BJ (cell line): ENCODE data around the gene DLGAP1. TPM values are rescaled to one million over a fixed set of nuclear protein-coding genes. Genes with fewer than 3 reads are reported as not detected.

ENCODE experiments used
- CTCF ChIA-PET: fragments of 350-600 bp; formaldehyde crosslinking; extraction: SDS; loops from one replicate; lab custom pipeline; 2021; ENCODE audit warnings: antibody characterized with exemption, inconsistent platforms; lab: Yijun Ruan, JAX
- POLR2A ChIA-PET: fragments of 300-600 bp; sonication (Branson Sonifier 250); formaldehyde crosslinking; extraction: SDS; loops from one replicate; lab custom pipeline; 2021; ENCODE audit warnings: antibody characterized with exemption; lab: Charles Lee
- DNase-seq: peaks from one replicate; pipeline ENCODE4 v3.0.0-alpha.2; 2011; ENCODE audit warnings: low read depth
- H3K27me3 ChIP-seq: 2 replicates; pipeline ENCODE4 v1.6.0; 2011; ENCODE audit warnings: low read length; ENCODE audit not compliant: control insufficient read depth, insufficient read depth
- H3K36me3 ChIP-seq: 2 replicates; pipeline ENCODE4 v1.5.1; 2011; ENCODE audit warnings: low read length; ENCODE audit not compliant: control insufficient read depth, insufficient read depth
- H3K4me3 ChIP-seq: 2 replicates; pipeline ENCODE4 v1.5.1; 2011; ENCODE audit warnings: low read depth, mild to moderate bottlenecking, control low read depth, low read length
- CTCF ChIP-seq: IDR thresholded peaks from 2 replicates; pipeline ENCODE4 v1.5.1; 2011; ENCODE audit warnings: low read depth, mild to moderate bottlenecking, control low read depth, inconsistent platforms, low read length, moderate library complexity; ENCODE audit not compliant: insufficient read depth
- polyA plus RNA-seq: library from polyadenylated mRNA; depleted of rRNA; stranded (reverse); fragments of >200 nt; gene quantifications from 2 replicates; pipeline ENCODE4 v1.2.3, GENCODE V29; 2011

DLGAP1 gene
- polyA plus RNA-seq, 1 experiment: 0.02 TPM

DNA sequence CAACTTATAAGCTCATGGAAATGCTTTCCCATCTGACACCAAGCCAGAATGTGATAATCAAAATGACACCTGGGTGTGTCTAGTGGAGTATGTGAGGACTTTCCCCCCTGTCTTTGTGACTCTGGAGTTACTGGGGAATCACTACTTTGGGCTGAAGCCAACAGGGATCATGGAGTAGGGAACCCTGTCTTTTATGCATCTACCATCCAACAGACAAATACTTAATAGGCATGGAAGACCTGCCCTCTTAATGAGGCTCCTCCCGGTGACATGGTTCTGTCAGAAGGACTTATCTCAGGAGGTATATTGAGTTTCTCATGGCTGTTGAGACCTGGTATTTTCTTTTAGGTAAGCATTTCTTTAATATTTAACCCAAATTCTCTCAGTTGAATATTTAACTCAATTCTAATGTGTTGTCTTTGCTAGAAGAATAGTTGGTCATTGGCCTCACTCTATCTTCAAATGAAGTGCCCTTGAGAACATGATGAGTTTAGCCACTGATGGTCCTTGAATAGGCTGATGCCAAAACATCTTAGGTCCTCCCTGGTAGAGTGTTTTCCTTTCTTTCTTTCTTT, 963.0 kb downstream of the DLGAP1 start:
- Histone ChIP-seq H3K4me3 (no peak overlapping the region), H3K27me3 (no peaks in the 10 kb centered on the region), H3K36me3 (no peaks in the 10 kb centered on the region)
- POLR2A ChIA-PET: no interaction called here
- DNase-seq: no peak
- CTCF ChIA-PET: interaction anchor here (1.3 kb wide), 1 partner anchor 10 kb away, joined by 4 read pairs; no protein-coding TSS in a partner anchor
- TF ChIP-seq CTCF: no peak

DNA sequence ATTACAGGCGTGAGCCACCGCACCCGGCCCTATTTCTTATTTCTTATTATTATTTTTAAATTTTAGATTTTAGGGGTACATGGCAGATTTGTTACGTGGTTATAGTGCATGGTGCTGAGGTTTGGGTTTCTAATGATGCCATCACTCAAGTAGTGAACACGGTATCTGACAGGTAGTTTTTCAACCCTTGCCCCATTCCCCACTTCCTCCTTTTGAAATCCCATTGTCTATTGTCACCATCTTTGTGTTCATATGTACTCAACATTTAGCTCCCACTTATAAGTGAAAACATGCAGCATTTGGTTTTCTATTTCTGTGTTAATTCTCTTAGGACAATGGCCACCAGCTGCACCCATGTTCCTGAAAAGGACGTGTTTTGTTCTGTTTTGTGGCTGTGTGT, 965.6 kb downstream of the DLGAP1 start:
- H3K27me3 ChIP-seq: no peaks in the 10 kb centered on the region
- TF ChIP-seq CTCF: no peak
- ChIA-PET POLR2A (no interaction called here), CTCF (no interaction called here)
- H3K36me3 ChIP-seq: no peaks in the 10 kb centered on the region
- no peak for DNase-seq
- no peak overlapping the region for H3K4me3 ChIP-seq

GRCh38 chr18:3486512-3486911, 968.6 kb downstream of the DLGAP1 start:
- Histone ChIP-seq H3K4me3 (no peak overlapping the region), H3K36me3 (no peaks in the 10 kb centered on the region), H3K27me3 (no peaks in the 10 kb centered on the region)
- TF ChIP-seq CTCF: no peak
- POLR2A ChIA-PET: no interaction called here
- CTCF ChIA-PET: no interaction called here
- DNase-seq: no peak

GRCh38 chr18:3485153-3486149, 969.7 kb downstream of the DLGAP1 start:
- CTCF ChIA-PET: no interaction called here
- no peak for TF ChIP-seq CTCF
- POLR2A ChIA-PET: no interaction called here

GRCh38 chr18:3482258-3482657, 972.8 kb downstream of the DLGAP1 start:
- no peaks in the 10 kb centered on the region for H3K36me3 ChIP-seq
- no peak for TF ChIP-seq CTCF
- CTCF ChIA-PET: interaction anchor here (0.5 to 1.7 kb wide), 11 partner anchors 8 to 135 kb away, joined by 3 to 5 read pairs (median 4); no protein-coding TSS in a partner anchor
- H3K4me3 ChIP-seq: no peak overlapping the region
- DNase-seq: no peak
- H3K27me3 ChIP-seq: no peaks in the 10 kb centered on the region
- POLR2A ChIA-PET: no interaction called here

More at GRCh38 chr18:3485153-3486149, 969.7 kb downstream of the DLGAP1 start:
- no peaks in the 10 kb centered on the region for H3K27me3 ChIP-seq
- no peak overlapping the region for H3K4me3 ChIP-seq
- no peaks in the 10 kb centered on the region for H3K36me3 ChIP-seq
- DNase-seq: no peak
